ENCODE results near the gene OXCT1. TPM values are rescaled to one million over a fixed set of nuclear protein-coding genes. Genes with fewer than 3 reads are reported as not detected.

The OXCT1 gene
- total and polyA plus RNA-seq, 2 of the 4 experiments (the other 2 are of a cell fraction): 14.2 to 16.3 TPM

DNA sequence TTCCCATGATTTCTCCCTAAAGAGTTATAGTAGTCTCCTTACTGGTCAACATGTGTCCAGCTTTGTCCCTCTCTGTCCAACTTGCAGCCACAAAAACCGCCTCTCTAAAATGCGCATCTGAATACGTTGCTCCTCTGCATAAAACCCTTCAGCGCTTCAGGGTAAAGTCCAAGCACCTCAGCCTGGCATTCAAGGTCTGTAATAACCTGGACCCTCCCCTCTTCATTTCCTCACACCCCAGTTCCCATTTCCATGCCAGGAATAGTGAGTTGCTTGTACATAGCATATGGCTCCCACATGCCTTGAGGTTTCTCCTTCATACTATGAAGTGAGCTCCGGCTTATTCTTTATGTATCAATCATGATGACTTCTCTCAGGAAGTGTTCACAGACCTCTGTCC lies 101.5 kb downstream of the OXCT1 start:
- no peaks in the 10 kb centered on the region for H3K9me3 ChIP-seq (ENCODE audit: control insufficient read depth, insufficient read depth, low read length)
- peaks cover 0 to 3% of the 10 kb centered on the region in 2 experiments; a peak in 2 of 4 replicates for H3K79me1 ChIP-seq (ENCODE audit: low read depth in 1 of 2, low read length in 2 of 2)
- DNase-seq: no peak
- H4K5ac ChIP-seq (ENCODE audit: low read depth, low read length): no peak overlapping the region
- H3K18ac ChIP-seq (ENCODE audit: low read depth, low read length): no peak overlapping the region
- ChIA-PET CTCF (no interaction called here), POLR2A (ENCODE audit: unreplicated experiment) (no interaction called here)
- H3K4me3 ChIP-seq (ENCODE audit: insufficient read depth, low read depth, low read length): no peak overlapping the region
- no peak overlapping the region for H2AK9ac ChIP-seq (replicated peaks; ENCODE audit: low read depth, low read length, poor library complexity)
- no TSS peak for BruUV-seq (replicated peaks)
- no peak overlapping the region for H2AK5ac ChIP-seq (ENCODE audit: low read depth, low read length)
- no peak overlapping the region for H3K9ac ChIP-seq (ENCODE audit: low read depth, low read length)
- H3K27me3 ChIP-seq (ENCODE audit: control insufficient read depth, insufficient read depth, low read length): no peaks in the 10 kb centered on the region
- no peak overlapping the region for H3K27ac ChIP-seq (ENCODE audit: insufficient read depth, low read length)
- no peak for ATAC-seq (ENCODE audit: low read depth)
- intact Hi-C loops (cut with micrococcal nuclease): no loop called here
- H3K4ac ChIP-seq (ENCODE audit: low read depth, low read length): no peak overlapping the region
- H4K20me1 ChIP-seq (ENCODE audit: insufficient read depth, low read length): no peaks in the 10 kb centered on the region
- H4K8ac ChIP-seq (ENCODE audit: low read depth in 2 of 2, low read length in 2 of 2): no peak overlapping the region
- peaks cover 2% of the 10 kb centered on the region; the same call in 1 of the 2 replicates for H3K4me1 ChIP-seq (ENCODE audit: control insufficient read depth, insufficient read depth, low read length)
- H2BK5ac ChIP-seq (ENCODE audit: low read depth, low read length, poor library complexity, severe bottlenecking): no peak overlapping the region
- WGBS, 2 experiments (ENCODE audit: extremely low coverage in 2 of 2, insufficient read length in 1 of 2): 100% methylated on average over 4 of the region's 5 CpGs; no CpG with 5 or more reads in 1 of the 2 experiments
- dilution Hi-C loops (cut with HindIII; ENCODE audit: low sequenced_read_pairs, unreplicated experiment): no loop called here
- no peak overlapping the region for H3K23ac ChIP-seq (ENCODE audit: low read depth, low read length)
- no peak overlapping the region for H2BK15ac ChIP-seq (ENCODE audit: low read depth, low read length)
- H3K36me3 ChIP-seq (ENCODE audit: control insufficient read depth, insufficient read depth, low read length): no peaks in the 10 kb centered on the region
- no peak overlapping the region for H2AFZ ChIP-seq (replicated peaks; ENCODE audit: low read length, poor library complexity)
- no peak overlapping the region for H3K14ac ChIP-seq (replicated peaks; ENCODE audit: low read depth, low read length)
- no peak for TF ChIP-seq NFE2L2 (IDR thresholded peaks at IDR 0.05; ENCODE audit: low read depth, low read length)
- TF ChIP-seq CEBPB (IDR thresholded peaks at IDR 0.05; ENCODE audit: low read depth, low read length): no peak
- TF ChIP-seq SMC3 (IDR thresholded peaks at IDR 0.05; ENCODE audit: low read depth, low read length): no peak
- no peak for TF ChIP-seq RFX5 (IDR thresholded peaks at IDR 0.05; ENCODE audit: low read depth, low read length)
- no peak for TF ChIP-seq MXI1 (IDR thresholded peaks at IDR 0.05; ENCODE audit: borderline replicate concordance, low read depth, low read length)
- TF ChIP-seq, protein P1, sequence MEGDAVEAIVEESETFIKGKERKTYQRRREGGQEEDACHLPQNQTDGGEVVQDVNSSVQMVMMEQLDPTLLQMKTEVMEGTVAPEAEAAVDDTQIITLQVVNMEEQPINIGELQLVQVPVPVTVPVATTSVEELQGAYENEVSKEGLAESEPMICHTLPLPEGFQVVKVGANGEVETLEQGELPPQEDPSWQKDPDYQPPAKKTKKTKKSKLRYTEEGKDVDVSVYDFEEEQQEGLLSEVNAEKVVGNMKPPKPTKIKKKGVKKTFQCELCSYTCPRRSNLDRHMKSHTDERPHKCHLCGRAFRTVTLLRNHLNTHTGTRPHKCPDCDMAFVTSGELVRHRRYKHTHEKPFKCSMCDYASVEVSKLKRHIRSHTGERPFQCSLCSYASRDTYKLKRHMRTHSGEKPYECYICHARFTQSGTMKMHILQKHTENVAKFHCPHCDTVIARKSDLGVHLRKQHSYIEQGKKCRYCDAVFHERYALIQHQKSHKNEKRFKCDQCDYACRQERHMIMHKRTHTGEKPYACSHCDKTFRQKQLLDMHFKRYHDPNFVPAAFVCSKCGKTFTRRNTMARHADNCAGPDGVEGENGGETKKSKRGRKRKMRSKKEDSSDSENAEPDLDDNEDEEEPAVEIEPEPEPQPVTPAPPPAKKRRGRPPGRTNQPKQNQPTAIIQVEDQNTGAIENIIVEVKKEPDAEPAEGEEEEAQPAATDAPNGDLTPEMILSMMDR (conservative IDR thresholded peaks at IDR 0.05; ENCODE audit: low read depth, low read length): no peak
- TF ChIP-seq, protein P2, sequence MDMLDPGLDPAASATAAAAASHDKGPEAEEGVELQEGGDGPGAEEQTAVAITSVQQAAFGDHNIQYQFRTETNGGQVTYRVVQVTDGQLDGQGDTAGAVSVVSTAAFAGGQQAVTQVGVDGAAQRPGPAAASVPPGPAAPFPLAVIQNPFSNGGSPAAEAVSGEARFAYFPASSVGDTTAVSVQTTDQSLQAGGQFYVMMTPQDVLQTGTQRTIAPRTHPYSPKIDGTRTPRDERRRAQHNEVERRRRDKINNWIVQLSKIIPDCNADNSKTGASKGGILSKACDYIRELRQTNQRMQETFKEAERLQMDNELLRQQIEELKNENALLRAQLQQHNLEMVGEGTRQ (IDR thresholded peaks at IDR 0.05; ENCODE audit: low read depth, low read length): no peak
- no peak for TF ChIP-seq POLR2A (IDR thresholded peaks at IDR 0.05; ENCODE audit: low read depth, low read length)
- TF ChIP-seq CHD1 (IDR thresholded peaks at IDR 0.05; ENCODE audit: low read depth, low read length): no peak
- TF ChIP-seq FOS (IDR thresholded peaks at IDR 0.05; ENCODE audit: low read depth, low read length): no peak
- TF ChIP-seq, protein P3, sequence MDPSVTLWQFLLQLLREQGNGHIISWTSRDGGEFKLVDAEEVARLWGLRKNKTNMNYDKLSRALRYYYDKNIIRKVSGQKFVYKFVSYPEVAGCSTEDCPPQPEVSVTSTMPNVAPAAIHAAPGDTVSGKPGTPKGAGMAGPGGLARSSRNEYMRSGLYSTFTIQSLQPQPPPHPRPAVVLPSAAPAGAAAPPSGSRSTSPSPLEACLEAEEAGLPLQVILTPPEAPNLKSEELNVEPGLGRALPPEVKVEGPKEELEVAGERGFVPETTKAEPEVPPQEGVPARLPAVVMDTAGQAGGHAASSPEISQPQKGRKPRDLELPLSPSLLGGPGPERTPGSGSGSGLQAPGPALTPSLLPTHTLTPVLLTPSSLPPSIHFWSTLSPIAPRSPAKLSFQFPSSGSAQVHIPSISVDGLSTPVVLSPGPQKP (IDR thresholded peaks at IDR 0.05; ENCODE audit: borderline replicate concordance, low read depth, low read length): no peak
- TF ChIP-seq BHLHE40 (IDR thresholded peaks at IDR 0.05; ENCODE audit: low read depth, low read length): no peak
- no peak for TF ChIP-seq MAFK (IDR thresholded peaks at IDR 0.05; ENCODE audit: low read depth, low read length)
- H3K9me1 ChIP-seq (ENCODE audit: insufficient read depth, low read length): peaks cover 4% of the 10 kb centered on the region
- in situ Hi-C loops (cut with MboI; ENCODE audit: low sequenced_read_pairs): no loop called here
- no peak overlapping the region for H3K56ac ChIP-seq (ENCODE audit: extremely low read depth, insufficient read depth, low read length)
- H2BK20ac ChIP-seq (ENCODE audit: low read depth, low read length): no peak overlapping the region
- H4K91ac ChIP-seq (ENCODE audit: insufficient read depth, low read depth, low read length): no peak overlapping the region
- H2BK120ac ChIP-seq (ENCODE audit: low read depth, low read length): no peak overlapping the region
- H3K4me2 ChIP-seq (ENCODE audit: low read depth, low read length): no peak overlapping the region
